Measurements from ENCODE around the gene KLC3.
"Not testable (repeated sequence)": the region's sequence is repeated elsewhere in the genome, so short reads cannot be mapped to it uniquely, and the experiment has no call there.

The KLC3 gene

GRCh38 chr19:45320997-45321775, 19.4 kb upstream of the KLC3 start:
- no peak for DNase-seq

GRCh38 chr19:45321848-45322247, 18.7 kb upstream of the KLC3 start:
- DNase-seq: no peak

- no peak for DNase-seq
These were observed 18.2 kb upstream of the KLC3 start for GRCh38 chr19:45322311-45322710.

GRCh38 chr19:45322744-45323281, 17.7 kb upstream of the KLC3 start, which contains the start of gene CKM:
TSS of gene CKM (minus strand) at chr19:45322875. CDS start at chr19:45319713, 3,162 bp downstream.
- DNase-seq: no peak

- DNase-seq: no peak
These were observed 16.9 kb upstream of the KLC3 start for GRCh38 chr19:45323671-45324081.

GRCh38 chr19:45324349-45324907, 16.1 kb upstream of the KLC3 start:
- DNase-seq: no peak

- DNase-seq: no peak
These were observed 13.0 kb upstream of the KLC3 start for GRCh38 chr19:45327404-45328143.

- no peak for DNase-seq
These were observed 9.1 kb upstream of the KLC3 start for GRCh38 chr19:45331411-45331810.

GRCh38 chr19:45333609-45334303, 6.8 kb upstream of the KLC3 start:
- DNase-seq: no peak

- DNase-seq: not testable (repeated sequence)
These were observed 5.7 kb upstream of the KLC3 start for GRCh38 chr19:45334881-45335280.

GRCh38 chr19:45336696-45337251, 3.8 kb upstream of the KLC3 start:
- no peak for DNase-seq

- no peak for DNase-seq
These were observed 921 bp upstream of the KLC3 start for GRCh38 chr19:45339629-45340028.

- DNase-seq: no peak
These were observed 426 bp downstream of the KLC3 start for GRCh38 chr19:45340899-45341453.

GRCh38 chr19:45342911-45343310, 2.4 kb downstream of the KLC3 start:
- DNase-seq: no peak

GRCh38 chr19:45344621-45345505, 4.3 kb downstream of the KLC3 start:
- DNase-seq: no peak

GRCh38 chr19:45345506-45345860, 4.9 kb downstream of the KLC3 start:
- DNase-seq: no peak

- DNase-seq: no peak
These were observed 5.9 kb downstream of the KLC3 start for GRCh38 chr19:45346449-45346848.

- DNase-seq: no peak
These were observed 7.2 kb downstream of the KLC3 start for GRCh38 chr19:45347570-45348366.

- no peak for DNase-seq
These were observed 8.0 kb downstream of the KLC3 start for GRCh38 chr19:45348367-45349125.

- DNase-seq: no peak
These were observed 8.5 kb downstream of the KLC3 start for GRCh38 chr19:45349126-45349415.

Measured in CD4-positive, alpha-beta T cell treated with Interferon alpha-2 for 1 hour (primary cell).